PFSK-1 (cell line): Measurements from ENCODE around the gene PRUNE1.

Experiments used
- POLR2AphosphoS5 ChIP-seq: IDR thresholded peaks from 2 replicates; pipeline ENCODE4 v1.6.1; 2012; ENCODE audit warnings: low read depth, mild to moderate bottlenecking, control low read depth, low read length, moderate library complexity
- TF ChIP-seq, protein P1 (sequence below), 2 experiments: IDR thresholded peaks; 2 replicates each; pipeline versions ENCODE4 v1.6.1 to v1.8.0; 2011 to 2012; ENCODE audit warnings: low read depth in 2 of 2, low read length in 2 of 2, control low read depth in 1 of 2, inconsistent platforms in 1 of 2, mild to moderate bottlenecking in 1 of 2, moderate library complexity in 1 of 2; ENCODE audit not compliant: insufficient read depth in 1 of 2

DNA sequence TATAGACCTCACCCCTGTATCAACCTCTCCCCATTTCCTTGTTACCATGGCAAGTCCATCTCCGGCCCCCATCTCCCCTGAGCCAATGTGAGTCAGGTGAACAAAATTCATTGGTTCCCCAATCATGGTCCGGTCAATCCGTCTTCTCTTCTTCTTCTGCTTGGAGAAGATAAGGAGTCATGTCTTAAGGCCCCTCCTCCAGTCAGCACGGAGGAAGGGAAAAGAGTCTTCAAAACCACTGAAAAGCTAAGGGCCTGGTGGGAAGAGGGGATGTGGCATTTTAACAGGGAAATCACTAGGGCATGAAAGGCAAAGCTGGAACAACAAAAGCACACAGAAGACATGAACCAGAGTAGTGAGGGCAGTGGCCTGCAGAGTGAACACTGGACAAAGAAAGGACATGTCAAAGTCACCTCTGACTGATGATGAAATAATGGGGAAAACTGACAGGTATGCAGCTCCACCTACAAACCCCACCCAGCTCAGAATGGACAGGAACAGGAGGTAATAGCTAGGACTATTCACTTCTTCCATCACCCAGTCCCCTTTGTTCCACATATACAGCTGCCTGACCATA lies 46.8 kb downstream of the PRUNE1 start:
- TF ChIP-seq POLR2AphosphoS5, result no peak
- TF ChIP-seq, protein P1, sequence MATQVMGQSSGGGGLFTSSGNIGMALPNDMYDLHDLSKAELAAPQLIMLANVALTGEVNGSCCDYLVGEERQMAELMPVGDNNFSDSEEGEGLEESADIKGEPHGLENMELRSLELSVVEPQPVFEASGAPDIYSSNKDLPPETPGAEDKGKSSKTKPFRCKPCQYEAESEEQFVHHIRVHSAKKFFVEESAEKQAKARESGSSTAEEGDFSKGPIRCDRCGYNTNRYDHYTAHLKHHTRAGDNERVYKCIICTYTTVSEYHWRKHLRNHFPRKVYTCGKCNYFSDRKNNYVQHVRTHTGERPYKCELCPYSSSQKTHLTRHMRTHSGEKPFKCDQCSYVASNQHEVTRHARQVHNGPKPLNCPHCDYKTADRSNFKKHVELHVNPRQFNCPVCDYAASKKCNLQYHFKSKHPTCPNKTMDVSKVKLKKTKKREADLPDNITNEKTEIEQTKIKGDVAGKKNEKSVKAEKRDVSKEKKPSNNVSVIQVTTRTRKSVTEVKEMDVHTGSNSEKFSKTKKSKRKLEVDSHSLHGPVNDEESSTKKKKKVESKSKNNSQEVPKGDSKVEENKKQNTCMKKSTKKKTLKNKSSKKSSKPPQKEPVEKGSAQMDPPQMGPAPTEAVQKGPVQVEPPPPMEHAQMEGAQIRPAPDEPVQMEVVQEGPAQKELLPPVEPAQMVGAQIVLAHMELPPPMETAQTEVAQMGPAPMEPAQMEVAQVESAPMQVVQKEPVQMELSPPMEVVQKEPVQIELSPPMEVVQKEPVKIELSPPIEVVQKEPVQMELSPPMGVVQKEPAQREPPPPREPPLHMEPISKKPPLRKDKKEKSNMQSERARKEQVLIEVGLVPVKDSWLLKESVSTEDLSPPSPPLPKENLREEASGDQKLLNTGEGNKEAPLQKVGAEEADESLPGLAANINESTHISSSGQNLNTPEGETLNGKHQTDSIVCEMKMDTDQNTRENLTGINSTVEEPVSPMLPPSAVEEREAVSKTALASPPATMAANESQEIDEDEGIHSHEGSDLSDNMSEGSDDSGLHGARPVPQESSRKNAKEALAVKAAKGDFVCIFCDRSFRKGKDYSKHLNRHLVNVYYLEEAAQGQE (IDR thresholded peaks at IDR 0.05; ENCODE audit: insufficient read depth in 1 of 2, low read depth in 2 of 2, low read length in 2 of 2), result no peak
